Measurements from ENCODE around the gene RELA. TPM values are rescaled to one million over a fixed set of nuclear protein-coding genes. Genes with fewer than 3 reads are reported as not detected.

Gene RELA
- polyA plus RNA-seq, 10 donors, result 38.3 to 47.3 (median 42.1) TPM

DNA sequence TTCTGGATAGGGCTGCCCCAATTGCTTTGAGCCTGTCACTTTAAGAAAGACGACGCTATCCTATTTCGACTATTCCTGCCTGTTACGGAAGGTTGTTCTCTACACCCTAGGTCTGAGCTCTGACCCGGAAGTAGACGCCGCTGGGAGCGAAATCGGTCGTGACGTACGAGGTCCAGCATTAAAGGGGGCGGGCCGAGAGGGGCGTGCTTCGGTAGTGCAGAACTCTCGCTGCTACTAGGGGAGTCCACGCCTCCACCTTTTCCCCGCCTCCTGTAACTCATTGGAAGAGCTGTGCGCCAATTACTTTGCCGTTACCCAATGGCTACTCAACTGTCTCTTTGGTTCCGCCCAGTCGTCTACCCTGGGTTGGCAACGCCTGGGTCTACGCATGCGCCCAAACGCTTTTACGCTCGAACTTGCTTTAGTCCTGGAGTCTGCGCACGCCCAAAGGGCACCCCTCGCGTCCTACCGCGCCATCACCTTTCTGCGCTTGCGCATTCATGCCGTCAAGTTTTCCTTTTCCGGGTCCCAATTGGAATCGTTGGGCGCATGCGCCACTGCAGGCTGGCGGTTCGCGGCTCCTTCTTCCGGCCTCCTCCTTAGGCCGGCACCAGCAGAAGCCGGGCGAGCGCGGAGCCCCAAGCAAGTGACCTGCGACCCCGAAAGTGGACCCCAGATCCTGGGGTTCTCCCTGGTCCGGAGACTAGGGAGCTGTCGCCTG, 47.3 kb downstream of the RELA start, which contains the start of gene PCNX3:
PCNX3 (plus strand) TSS at position 548 of the 721 bp plus-strand sequence. CDS start 536 bp downstream, outside the sequence.
- DNase-seq, result peak; percentile 100

- peak in 1 of 3 donors; percentile 36 for DNase-seq
Measured at GRCh38 chr11:65613091-65613928, 49.4 kb downstream of the RELA start.

GRCh38 chr11:65612691-65613090, 50.0 kb downstream of the RELA start:
- DNase-seq, result no peak

GRCh38 chr11:65611758-65612603, 50.7 kb downstream of the RELA start:
- peak in 1 of 3 donors; percentile 37 for DNase-seq

DNA sequence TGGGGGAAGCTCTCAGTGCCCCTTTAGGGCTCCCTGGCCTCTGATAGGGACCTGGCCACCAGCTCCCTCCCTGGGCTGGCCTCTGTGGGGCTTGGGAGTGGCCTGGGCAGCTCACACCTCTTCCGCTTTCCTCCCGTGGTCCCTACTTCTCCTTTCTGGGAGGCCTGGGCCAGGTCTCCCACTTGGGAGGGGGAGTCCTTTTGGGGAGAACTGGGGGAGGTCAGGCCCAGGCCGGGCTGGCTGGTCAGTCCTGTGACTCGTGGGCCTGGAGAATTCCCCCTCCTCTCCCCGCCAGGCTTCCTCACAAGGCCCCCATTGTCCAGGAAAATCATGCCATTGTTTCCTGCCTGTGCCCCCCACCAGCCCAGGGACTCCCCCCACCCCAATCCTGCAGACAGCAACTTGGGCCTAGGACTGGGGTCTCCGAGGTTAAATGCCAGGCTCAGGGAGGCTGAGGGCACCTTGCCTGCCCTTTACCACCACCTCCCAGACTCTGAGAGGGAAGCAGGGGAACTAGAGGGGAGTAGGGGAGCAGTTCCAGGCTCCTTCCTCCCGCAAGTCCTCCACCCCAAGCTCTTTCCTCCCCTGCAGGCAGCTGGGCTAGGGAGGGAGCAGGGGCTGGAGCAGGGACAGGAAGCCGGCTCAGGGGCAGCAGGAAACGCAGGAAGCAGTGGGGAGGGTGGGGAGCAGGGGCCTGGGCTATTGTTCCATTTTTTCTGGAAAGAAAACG, 51.5 kb downstream of the RELA start:
- DNase-seq, result peak in 1 of 3 donors; percentile 67

GRCh38 chr11:65610404-65610803, 52.3 kb downstream of the RELA start:
- DNase-seq, result no peak

DNA sequence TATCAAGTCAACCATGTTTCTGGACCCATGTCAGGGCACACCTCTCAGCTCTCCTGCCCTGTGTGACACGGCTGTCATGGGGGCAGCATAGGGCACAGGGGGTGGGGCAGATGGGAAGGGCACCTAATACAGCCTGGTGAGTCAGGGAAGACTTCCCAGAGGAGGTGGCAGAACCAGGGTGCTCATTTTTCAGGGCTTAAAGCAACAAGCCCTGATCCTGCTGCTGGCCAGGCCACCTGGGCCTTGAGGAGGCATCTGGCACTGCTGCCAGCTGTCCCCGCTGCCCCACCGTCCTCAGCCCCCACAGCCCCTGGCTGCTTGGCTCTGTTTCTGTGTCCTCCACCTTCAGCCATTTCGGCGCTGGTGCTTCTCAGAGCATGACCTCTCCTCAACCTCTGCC, 53.1 kb downstream of the RELA start:
- no peak for DNase-seq

DNA sequence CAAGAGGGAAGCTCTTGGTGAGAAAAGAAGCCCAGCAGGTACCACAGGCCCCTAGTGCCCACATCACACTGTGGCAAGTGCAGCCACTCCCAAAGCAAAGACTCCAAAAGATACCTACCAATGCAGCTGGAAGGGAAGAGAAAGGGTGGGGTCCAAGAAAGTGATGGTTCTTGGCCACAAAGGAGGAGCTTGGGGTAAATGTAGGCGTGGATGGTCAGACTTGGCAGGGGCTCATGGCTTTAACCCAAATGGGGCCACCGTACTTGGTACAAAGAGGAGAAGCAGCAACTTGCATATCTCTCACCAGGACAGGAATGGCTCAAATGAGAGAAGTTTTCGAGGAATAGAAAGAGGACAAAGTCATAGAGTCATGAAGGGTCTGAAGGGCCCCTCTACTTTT, 53.5 kb downstream of the RELA start:
- DNase-seq, result no peak

DNA sequence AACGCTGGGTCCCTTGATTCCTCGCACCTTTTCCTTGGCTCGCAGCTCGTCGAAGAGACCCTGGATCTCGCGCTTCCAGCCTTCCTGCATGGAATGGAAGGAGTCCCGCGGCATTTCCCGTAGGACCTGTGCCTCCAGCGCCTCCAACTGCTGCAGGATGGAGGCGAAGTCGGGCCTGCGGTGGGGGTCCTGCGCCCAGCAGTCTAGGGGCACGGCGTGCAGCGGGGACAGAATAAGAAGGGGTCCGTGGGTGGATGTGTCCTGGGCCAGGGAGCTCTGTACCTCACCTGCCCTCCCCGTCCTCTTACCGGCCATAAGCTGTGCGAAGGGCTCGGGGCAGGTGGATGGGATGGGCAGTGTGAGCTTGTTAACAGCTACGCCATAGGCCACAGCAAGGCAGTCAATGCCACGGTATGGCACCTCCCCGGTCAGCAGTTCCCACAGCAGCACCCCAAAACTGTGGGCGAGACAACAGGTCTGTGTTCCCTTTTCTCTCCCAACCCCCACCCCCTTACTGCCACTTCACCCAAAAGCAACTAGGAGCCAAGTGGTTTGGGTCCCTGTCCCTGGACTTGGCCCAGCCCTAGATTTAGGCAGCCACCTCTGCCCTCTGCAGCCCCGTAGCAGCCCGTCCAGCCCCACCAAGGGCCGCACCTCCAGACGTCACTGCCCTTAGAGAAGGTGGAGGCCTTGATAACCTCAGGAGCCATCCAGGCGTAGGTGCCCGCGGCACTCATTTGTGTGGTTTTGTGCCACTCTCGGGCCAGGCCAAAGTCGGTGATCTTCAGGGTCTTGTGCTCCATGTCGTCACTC, 54.9 kb downstream of the RELA start:
- DNase-seq, result no peak

DNA sequence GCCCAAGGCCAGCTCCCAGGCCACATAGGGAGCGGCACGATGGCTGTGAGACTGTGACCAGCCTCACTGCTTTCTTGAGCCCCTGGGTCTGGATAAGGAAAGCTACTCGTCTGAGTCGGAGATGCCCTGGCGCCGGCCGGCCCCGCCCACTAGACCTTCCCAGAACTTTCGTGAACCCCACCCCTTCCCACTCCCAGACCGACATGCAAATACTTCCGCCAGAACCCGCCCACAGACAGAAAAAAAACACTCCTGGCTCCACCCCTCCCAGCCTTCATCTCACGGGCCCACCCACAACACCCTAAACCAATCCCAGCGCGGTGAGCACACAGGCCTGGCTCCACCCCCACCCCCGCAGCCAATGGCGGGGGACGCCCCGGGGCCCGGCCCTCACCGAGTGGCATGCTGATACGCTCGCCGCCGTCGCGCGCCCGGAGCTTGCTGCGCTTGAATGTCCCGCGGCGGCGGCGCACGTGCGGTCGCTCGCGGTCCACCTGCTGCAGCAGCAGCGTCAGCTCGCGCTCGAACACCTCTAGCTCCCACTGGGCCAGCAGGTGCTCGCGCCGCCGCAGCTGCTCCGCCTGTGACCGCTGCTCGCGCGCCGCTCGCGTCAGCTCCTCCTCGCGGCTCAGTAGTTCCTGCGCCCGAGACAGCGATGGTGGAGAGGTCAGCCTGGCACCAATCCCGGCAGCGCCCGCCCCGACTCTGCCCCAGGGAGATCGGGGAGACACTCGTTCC, 55.7 kb downstream of the RELA start:
- peak; percentile 93 to 96 (median 96) for DNase-seq

- no peak for DNase-seq
Measured at GRCh38 chr11:65604258-65604657, 58.5 kb downstream of the RELA start.

Other genes with a start within 250 kb of the RELA start
- 100 to 1,000 TPM in 3 of 10 donors, 10 to 100 TPM in 7; 39.4 to 242 (median 61.8) TPM for gene NEAT1, start 240.1 kb downstream of the RELA start, polyA plus RNA-seq (ENCODE audit: insufficient read length in 10 of 10)
- gene MALAT1, start 163.9 kb downstream of the RELA start, polyA plus RNA-seq (ENCODE audit: insufficient read length in 10 of 10), result 100 to 1,000 TPM in 9 of 10 donors, 10 to 100 TPM in 1; 85.1 to 316 (median 172) TPM
- gene SCYL1, start 137.8 kb downstream of the RELA start, polyA plus RNA-seq (ENCODE audit: insufficient read length in 10 of 10), result 10 to 100 TPM; 37.5 to 56.9 (median 41.6) TPM
- gene LTBP3, start 104.6 kb downstream of the RELA start, polyA plus RNA-seq (ENCODE audit: insufficient read length in 10 of 10), result 100 to 1,000 TPM; 104 to 189 (median 128) TPM
- gene ZNRD2, start 92.4 kb downstream of the RELA start, polyA plus RNA-seq (ENCODE audit: insufficient read length in 10 of 10), result 10 to 100 TPM; 51.9 to 71.8 (median 54.4) TPM
- 10 to 100 TPM; 29.3 to 39.1 (median 34.5) TPM for gene FAM89B, start 90.4 kb downstream of the RELA start, polyA plus RNA-seq (ENCODE audit: insufficient read length in 10 of 10)
- gene EHBP1L1, start 86.9 kb downstream of the RELA start, polyA plus RNA-seq (ENCODE audit: insufficient read length in 10 of 10), result 100 to 1,000 TPM; 140 to 326 (median 260) TPM
- 1 to 10 TPM in 6 of 10 donors, under 1 TPM in 4; 0.33 to 2.7 (median 1.1) TPM for gene KCNK7, start 67.1 kb downstream of the RELA start, polyA plus RNA-seq (ENCODE audit: insufficient read length in 10 of 10)
- 10 to 100 TPM; 21.8 to 34.2 (median 26.6) TPM for gene MAP3K11, start 48.7 kb downstream of the RELA start, polyA plus RNA-seq (ENCODE audit: insufficient read length in 10 of 10)
- gene PCNX3, start 47.1 kb downstream of the RELA start, polyA plus RNA-seq (ENCODE audit: insufficient read length in 10 of 10), result 10 to 100 TPM; 12.6 to 23.6 (median 17.5) TPM
- gene SIPA1, start 24.8 kb downstream of the RELA start, polyA plus RNA-seq (ENCODE audit: insufficient read length in 10 of 10), result 10 to 100 TPM; 24.4 to 44.3 (median 36.2) TPM
- 10 to 100 TPM; 29.1 to 39.6 (median 34.4) TPM for gene KAT5, start 49.3 kb upstream of the RELA start, polyA plus RNA-seq (ENCODE audit: insufficient read length in 10 of 10)
- gene RNASEH2C, start 57.9 kb upstream of the RELA start, polyA plus RNA-seq (ENCODE audit: insufficient read length in 10 of 10), result 10 to 100 TPM; 20.0 to 30.6 (median 25.3) TPM
- 1 to 10 TPM; 1.4 to 3.0 (median 2.2) TPM for gene AP5B1, start 118.1 kb upstream of the RELA start, polyA plus RNA-seq (ENCODE audit: insufficient read length in 10 of 10)
- gene OVOL1, start 124.1 kb upstream of the RELA start, polyA plus RNA-seq (ENCODE audit: insufficient read length in 10 of 10), result 1 to 10 TPM in 1 of 10 donors, under 1 TPM in 1, not detected in 8; 0.31 to 1.2 TPM
- 1 to 10 TPM in 9 of 10 donors, under 1 TPM in 1; 0.64 to 2.3 (median 1.6) TPM for gene SNX32, start 171.0 kb upstream of the RELA start, polyA plus RNA-seq (ENCODE audit: insufficient read length in 10 of 10)
- gene CFL1, start 195.3 kb upstream of the RELA start, polyA plus RNA-seq (ENCODE audit: insufficient read length in 10 of 10), result 100 to 1,000 TPM; 475 to 750 (median 627) TPM
- gene MUS81, start 197.5 kb upstream of the RELA start, polyA plus RNA-seq (ENCODE audit: insufficient read length in 10 of 10), result 10 to 100 TPM; 31.7 to 60.8 (median 41.9) TPM
- 100 to 1,000 TPM in 5 of 10 donors, 10 to 100 TPM in 5; 83.5 to 137 (median 101) TPM for gene EFEMP2, start 209.9 kb upstream of the RELA start, polyA plus RNA-seq (ENCODE audit: insufficient read length in 10 of 10)
- gene CTSW, start 216.9 kb upstream of the RELA start, polyA plus RNA-seq (ENCODE audit: insufficient read length in 10 of 10), result 1 to 10 TPM in 4 of 10 donors, under 1 TPM in 5, not detected in 1; 0.69 to 2.9 (median 0.98) TPM
- gene FIBP, start 225.6 kb upstream of the RELA start, polyA plus RNA-seq (ENCODE audit: insufficient read length in 10 of 10), result 10 to 100 TPM; 57.3 to 68.8 (median 61.7) TPM
- 10 to 100 TPM in 8 of 10 donors, 1 to 10 TPM in 2; 9.2 to 24.8 (median 12.6) TPM for gene CCDC85B, start 227.8 kb upstream of the RELA start, polyA plus RNA-seq (ENCODE audit: insufficient read length in 10 of 10)
- gene FOSL1, start 237.5 kb upstream of the RELA start, polyA plus RNA-seq (ENCODE audit: insufficient read length in 10 of 10), result under 1 TPM in 6 of 10 donors, not detected in 4; 0.22 to 0.64 (median 0.29) TPM